NCI-H1092 (cell line): ENCODE data around the gene SP110.

Experiments used
- DNase-seq: peaks from one replicate; lab custom pipeline; 2025; lab: John Stamatoyannopoulos, UW

The SP110 gene

GRCh38 chr2:230170532-230170931 lies 49.3 kb downstream of the SP110 start:
- peak; percentile 23 for DNase-seq

- no peak for DNase-seq
These were observed 53.1 kb downstream of the SP110 start for GRCh38 chr2:230166557-230167170.

GRCh38 chr2:230164139-230164538 lies 55.6 kb downstream of the SP110 start:
- DNase-seq = no peak

- no peak for DNase-seq
These were observed 56.8 kb downstream of the SP110 start for GRCh38 chr2:230162981-230163380.

GRCh38 chr2:230161184-230161583 lies 58.6 kb downstream of the SP110 start:
- no peak for DNase-seq

- no peak for DNase-seq
These were observed 59.6 kb downstream of the SP110 start for GRCh38 chr2:230160112-230160660.

- DNase-seq = no peak
These were observed 61.3 kb downstream of the SP110 start for GRCh38 chr2:230158468-230158867.

GRCh38 chr2:230156782-230157699 lies 62.7 kb downstream of the SP110 start:
- DNase-seq = no peak

- no peak for DNase-seq
These were observed 64.4 kb downstream of the SP110 start for GRCh38 chr2:230155359-230155758.

GRCh38 chr2:230153390-230153976 lies 66.3 kb downstream of the SP110 start:
- no peak for DNase-seq

- DNase-seq = no peak
These were observed 67.5 kb downstream of the SP110 start for GRCh38 chr2:230152334-230152733.

GRCh38 chr2:230144355-230144754 lies 75.4 kb downstream of the SP110 start:
- DNase-seq = no peak

- no peak for DNase-seq
These were observed 79.1 kb downstream of the SP110 start for GRCh38 chr2:230140667-230141066.

- no peak for DNase-seq
These were observed 81.8 kb downstream of the SP110 start for GRCh38 chr2:230137902-230138539.

- DNase-seq = no peak
These were observed 84.7 kb downstream of the SP110 start for GRCh38 chr2:230135130-230135525.

GRCh38 chr2:230134496-230135129 lies 85.2 kb downstream of the SP110 start:
- no peak for DNase-seq

- DNase-seq = no peak
These were observed 88.4 kb downstream of the SP110 start for GRCh38 chr2:230131366-230131765.

- DNase-seq = no peak
These were observed 89.0 kb downstream of the SP110 start for GRCh38 chr2:230130668-230131364.

GRCh38 chr2:230129343-230129742 lies 90.4 kb downstream of the SP110 start:
- DNase-seq = no peak

- DNase-seq = no peak
These were observed 91.0 kb downstream of the SP110 start for GRCh38 chr2:230128623-230129342.
